HG02798 (cell line): ENCODE measurements around the gene ELAC1.
"Not testable (repeated sequence)": the region's sequence is repeated elsewhere in the genome, so short reads cannot be mapped to it uniquely, and the experiment has no call there.

Experiments
- ATAC-seq: cut with Tn5 transposase; IDR thresholded peaks from one replicate; pipeline ENCODE4 v1.9.1; 2021; ENCODE audit warnings: mild to moderate bottlenecking; ENCODE audit not compliant: unreplicated experiment, poor library complexity

ELAC1 gene

DNA sequence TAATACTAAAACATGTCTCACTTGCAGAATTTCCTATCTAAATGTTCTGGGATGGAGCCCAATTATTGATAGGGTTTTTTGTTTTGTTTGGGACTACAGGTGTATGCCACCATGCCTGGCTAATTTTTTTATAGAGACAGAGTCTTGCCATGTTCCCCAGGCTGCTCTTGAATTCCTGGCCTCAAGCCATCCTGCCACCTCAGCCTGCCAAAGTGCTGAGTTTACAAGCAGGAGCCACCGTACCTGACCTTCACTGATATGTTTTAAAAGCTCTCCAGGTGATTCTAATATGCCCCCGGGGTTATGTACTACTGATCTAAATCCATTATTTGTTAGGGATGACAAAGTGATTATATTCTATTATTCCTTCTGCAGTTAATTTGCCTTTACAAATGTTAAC lies 2.2 kb downstream of the ELAC1 start:
- no peak for ATAC-seq

DNA sequence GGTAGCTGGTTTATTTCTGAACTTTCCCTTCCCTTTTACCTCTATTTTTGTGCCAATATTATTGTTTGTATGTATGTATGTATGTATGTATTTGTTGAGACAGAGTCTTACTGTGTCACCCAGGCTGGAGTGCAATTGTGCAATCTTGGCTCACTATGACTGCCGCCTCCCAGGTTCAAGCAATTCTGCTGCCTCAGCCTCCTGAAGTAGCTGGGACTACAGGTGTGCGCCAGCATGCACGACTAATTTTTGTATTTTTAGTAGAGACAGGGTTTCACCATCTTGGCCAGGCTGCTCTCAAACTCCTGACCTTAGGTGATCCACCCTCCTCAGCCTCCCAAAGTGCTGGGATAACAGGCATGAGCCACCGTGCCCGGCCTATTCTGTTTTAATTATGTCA lies 4.6 kb downstream of the ELAC1 start:
- ATAC-seq: not testable (repeated sequence)

DNA sequence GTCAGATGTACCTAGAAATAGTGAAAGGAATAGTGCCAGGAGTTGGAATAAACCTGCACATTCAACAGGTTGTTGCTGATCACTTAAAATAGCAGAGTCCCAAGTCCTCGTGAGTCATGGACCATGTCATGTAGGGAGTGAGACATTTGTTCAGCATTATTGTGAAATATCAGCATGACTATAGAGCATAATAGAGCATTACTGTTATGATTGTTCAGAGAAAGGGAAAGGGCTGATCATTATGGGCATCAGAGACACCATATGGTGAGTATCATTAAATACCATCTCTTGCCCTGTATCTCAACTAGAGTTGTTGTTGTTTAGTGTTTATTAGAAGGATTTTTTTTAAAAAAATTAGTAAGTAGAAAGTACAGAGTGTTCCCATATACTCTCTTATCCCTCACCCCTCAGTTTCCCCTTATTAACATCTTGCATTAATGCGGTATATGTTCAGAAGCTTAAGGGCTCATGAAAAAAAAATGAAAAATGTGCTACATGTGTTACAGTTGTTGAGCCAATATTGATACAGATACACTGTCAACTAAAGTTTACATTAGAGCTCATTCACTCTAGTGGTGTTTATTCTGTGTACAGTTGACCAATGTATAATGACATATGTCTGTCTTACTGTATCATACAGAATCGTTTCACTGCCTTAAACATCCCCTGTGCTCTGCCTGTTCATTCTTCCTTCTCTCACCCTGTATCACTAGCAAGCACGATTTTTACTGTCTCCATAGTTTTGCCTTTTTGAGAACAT lies 5.7 kb downstream of the ELAC1 start:
- no peak for ATAC-seq

DNA sequence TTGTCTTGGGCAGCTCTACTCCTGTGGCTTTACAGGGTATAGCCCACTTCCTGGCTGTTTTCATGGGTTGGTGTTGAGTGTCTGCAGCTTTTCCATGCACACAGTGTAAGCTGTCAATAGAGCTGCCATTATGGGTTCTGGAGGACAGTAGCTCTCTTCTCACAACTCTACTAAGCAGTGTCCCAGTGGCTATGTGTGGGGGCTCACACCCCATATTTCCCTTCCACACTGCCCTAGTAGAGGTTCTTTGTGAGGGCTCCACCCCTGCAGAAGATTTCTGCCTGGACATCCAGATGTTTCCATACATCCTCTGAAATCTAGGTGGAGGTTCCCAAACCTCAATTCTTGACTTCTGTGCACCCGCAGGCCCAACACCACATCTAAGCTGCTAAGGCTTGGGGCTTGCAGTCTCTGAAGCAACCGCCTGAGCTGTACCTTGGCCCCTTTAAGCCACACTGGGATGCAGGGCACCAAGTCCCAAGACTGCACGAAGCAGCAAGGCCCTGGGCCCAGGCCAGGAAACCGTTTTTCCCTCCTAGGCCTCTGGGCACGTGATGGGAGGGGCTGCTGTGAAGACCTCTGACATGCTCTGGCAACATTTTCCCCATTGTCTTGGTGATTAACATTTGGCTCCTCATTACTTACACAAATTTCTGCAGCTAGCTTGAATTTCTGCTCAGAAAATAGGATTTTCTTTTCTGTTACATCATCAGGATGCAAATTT lies 9.4 kb downstream of the ELAC1 start:
- no peak for ATAC-seq

DNA sequence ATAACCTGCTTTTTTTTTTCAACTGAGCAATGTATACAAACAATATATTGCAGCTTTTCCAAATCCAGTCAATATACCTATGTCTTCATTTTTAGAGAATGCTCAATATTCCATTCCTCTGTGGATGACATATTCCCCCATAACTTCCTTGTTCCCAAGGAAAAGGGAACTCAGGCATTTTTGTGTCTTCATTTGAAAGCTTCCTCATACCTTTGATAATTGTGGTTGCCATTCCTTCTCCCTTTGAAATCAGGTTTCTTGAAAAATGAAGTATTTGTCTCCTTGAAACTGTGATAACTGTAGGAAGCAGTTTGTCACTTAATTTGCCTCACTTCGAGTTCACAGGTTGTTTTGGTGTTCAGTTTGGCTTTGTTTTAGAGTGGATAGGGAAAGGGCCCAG lies 13.5 kb downstream of the ELAC1 start:
- no peak for ATAC-seq

DNA sequence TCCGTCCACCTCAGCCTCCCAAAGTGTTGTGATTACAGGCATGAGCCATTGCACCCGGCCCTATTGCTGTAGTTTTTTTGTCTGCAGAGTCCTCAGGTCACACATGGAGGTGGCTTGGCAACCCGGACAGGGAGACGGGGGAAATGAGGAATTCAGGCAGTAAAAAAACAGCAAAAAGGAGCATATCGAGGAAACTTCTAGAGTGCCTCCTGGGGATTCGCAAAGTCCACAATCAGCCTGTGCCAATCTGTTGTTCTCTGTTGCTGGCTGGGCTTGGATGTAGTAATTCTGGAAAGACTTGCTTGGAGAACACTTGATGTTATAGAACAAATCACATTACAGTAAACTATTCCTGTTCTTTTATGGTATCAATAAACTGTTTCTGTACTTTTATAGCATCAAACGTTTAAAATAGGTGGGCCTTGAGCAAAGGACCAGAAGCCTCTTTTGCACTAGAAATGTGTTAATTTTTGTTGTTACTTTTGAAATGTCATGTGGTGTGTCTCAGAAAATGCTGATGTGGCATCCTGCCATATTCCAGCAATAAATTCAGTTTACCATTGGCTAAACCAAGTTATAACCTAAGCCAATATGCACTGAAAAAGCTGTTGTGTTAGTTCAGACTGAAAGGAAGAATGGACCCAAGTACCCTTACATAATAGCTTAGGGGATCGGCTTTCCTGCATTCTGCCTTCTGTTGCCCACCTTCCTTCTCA lies 14.4 kb downstream of the ELAC1 start:
- ATAC-seq: no peak

DNA sequence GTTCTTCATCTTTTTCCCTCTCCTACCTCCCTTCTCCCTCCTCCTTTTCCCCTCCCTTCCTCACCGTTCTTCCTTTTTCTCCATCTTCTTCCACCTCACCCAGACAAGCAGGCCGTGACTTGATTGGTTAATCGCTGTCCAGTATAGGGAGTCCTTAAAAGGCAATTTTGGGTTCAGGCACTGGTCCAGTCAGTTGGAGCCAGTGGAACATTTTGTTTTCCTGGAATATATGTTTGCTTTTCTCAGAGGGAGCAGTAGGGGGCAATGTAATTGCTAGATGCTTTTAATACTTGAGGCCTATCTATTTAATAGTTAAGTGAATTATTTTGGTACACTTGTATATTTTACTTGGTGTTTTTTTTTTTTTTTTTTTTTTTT lies 15.0 kb downstream of the ELAC1 start:
- no peak for ATAC-seq

DNA sequence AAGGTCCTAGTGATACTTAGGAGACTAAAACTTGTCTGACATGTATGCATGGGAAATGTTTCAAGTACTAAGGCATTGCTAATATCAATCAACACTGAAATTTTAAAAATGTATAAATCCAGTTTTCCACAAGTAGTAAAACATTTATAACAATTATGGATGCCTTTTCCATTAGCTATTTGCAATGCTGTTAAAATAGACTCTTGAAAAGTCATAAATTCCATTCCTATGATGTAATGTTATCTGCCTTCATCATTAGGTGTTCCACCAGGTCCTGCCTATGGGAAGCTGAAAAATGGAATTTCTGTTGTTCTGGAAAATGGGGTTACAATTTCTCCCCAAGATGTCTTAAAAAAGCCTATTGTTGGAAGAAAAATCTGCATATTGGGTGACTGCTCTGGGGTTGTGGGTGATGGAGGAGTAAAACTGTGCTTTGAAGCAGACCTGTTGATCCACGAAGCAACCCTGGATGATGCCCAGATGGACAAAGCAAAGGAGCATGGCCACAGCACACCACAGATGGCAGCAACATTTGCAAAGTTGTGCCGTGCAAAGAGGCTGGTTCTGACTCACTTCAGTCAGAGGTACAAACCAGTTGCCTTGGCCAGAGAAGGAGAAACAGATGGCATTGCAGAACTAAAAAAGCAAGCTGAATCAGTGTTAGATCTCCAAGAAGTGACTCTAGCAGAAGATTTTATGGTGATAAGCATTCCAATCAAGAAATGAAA lies 18.7 kb downstream of the ELAC1 start:
- ATAC-seq: no peak

DNA sequence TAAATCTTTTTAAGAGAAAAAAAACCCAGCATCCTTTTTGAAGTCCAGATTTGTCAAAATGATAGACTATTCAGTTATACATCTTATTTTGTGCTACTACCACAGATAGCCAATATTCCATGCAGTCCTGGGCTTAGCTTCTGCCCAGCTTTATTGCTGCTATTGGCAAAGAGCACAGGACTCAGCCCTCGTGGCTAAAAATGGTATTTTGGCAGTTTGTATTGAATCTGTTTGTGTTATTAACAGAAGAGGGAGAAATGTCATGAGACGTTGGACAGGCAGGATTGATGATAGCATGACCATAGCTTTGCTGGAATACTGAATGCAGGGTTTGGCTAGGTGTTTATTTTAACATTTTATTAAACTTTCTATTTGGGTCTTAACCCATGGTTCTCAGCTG lies 19.4 kb downstream of the ELAC1 start:
- no peak for ATAC-seq

DNA sequence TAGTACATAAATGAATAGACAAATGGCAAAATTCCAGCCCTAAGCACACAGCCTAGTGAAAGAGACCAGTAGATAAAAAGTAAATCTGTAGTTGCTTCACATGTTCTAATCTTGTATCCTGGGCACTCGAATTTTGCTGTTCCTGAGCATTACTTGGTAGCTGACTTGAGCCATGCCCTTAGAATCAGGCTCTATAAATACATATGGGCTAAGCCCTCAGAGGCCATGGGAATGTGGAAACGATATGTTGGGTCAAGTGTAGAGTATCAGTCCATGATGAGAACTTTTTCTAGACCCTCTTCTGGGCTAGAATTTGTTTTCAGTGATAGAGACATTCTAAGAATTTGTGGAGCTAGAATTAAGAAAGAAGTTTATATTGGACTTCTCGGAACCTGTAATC lies 21.9 kb downstream of the ELAC1 start:
- no peak for ATAC-seq

DNA sequence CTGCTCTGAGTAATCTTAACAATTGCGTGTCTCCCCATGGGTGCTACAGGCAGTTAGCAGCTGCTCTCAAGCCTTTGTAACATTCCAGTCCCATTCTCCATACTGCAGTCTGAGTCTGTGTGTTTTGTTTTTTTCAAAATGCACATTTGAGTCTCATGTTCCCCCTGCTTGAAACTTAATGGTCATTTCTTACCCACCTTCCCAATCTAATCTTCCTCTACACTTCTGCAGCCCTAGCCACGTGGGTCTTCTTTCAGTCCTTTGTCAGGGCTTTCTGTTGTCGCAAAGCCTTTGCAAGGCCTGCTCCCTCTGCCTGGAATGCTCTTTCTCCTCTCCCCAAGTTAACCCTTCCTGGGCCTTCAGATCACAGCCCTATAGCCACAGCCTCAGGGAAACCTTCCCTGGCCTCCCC lies 24.5 kb downstream of the ELAC1 start:
- no peak for ATAC-seq

DNA sequence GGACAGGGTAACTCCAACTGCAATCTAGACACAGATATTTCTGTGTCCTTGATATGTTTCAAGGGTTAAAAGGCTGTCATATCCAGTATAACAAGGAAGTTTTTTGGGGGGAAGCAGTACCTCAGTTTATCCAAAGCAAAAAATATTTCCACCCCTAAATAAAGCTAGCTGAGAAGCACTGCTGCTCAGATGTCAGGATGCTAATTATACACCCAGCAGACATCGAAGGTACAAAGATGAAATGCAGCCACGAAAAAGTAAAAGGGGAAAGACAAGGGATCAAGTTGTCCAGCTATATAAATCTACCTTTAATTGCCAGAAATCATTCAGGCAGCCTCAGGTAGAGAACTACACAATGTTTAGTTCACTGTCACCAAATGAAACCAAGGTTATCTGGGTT lies 26.2 kb downstream of the ELAC1 start:
- no peak for ATAC-seq

DNA sequence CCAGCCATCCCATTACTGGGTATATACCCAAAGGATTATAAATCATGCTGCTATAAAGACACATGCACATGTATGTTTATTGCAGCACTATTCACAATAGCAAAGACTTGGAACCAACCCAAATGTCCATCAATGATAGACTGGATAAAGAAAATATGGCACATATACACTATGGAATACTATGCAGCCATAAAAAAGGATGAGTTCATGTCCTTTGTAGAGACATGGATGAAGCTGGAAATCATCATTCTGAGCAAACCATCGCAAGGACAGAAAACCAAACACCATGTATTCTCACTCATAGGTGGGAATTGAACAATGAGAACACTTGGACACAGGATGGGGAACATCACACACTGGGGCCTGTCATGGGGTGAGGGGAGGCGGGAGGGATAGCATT lies 35.3 kb downstream of the ELAC1 start:
- not testable (repeated sequence) for ATAC-seq

DNA sequence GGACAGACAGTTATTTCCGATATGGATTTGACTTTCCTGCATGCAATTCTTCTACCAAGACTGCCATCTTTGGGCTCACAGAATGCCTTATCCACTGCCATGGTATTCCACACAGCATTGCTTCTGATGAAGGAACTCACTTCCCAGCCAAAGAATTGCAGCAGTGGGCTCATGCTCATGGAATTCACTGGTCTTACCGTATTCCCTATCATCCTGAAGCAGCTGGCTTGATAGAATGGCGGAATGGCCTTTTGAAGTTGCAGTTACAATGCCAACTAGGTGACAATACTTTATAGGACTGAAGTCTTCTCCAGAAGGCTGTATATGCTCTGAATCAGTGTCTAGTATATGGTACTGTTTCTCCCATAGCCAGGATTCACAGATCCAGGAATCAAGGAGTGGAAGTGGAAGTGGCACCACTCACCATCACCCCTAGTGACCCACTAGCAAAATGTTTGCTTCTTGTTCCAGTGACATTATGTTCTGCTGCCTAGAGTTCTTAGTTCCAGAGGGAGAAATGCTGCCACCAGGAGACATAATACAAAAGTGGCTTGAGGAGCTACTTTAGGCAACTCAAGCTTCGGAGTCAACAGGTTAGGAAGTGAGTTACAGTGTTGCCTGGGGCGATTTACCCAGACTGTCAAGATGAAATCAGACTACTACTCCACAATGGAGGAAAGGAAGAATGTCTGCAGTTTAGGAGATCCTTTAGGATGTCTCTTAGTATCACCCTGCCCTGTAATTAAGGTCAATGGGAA lies 38.4 kb downstream of the ELAC1 start:
- ATAC-seq: no peak

DNA sequence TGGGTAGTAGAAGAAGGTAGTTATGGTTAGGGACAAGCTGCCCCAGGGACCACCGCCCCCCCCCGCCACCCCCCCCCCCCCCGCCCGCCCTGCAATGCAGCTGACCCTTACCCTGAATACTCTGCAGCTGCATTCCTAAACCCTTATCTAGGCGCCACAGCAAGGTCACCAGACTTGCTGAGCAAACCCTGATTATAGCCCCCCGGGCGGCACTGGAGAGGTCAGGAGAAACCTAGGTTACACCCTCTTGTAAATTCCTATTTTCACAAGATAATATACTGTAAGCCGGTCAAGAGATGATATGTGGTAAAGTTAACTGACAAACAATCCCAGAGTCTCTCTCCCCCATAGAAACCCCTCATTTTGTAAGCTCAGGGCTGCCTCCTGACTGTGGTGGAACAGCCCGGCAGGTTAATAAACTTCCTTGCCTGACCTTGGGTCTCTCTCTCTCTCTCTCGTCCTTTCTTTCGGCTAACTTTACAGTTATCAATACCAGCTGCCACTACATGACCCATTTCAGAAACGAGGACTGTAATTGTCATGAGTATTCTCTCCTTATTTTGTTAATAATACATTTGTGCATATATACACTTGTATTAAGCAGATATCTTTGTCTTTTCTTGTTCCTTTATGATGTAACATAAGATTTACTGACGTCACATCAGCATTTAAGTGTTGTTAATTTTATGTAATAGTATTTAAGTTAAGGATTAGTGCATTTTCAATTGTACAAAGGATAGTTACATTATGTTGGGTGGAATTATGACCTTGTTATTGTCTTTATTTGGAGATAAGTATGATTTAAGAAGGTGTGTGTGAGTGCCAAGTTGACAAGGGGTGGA lies 39.3 kb downstream of the ELAC1 start:
- ATAC-seq: no peak

DNA sequence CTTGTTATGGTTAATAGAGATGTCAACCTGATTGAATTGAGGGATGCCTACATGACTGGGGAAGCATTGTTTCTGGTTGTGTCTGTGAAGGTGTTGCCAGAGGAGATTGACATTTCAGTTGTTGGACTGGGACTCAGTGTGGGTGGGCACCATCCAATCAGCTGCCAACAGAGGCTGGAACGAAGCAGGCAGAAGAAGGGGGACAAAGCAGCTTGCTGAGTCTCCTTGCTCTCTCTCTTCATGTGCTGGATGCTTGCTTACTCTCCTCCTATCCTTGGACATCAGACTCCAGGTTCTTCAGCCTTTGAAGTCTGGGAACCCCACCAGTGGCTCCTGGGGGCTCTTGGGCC lies 39.9 kb downstream of the ELAC1 start:
- ATAC-seq: no peak

DNA sequence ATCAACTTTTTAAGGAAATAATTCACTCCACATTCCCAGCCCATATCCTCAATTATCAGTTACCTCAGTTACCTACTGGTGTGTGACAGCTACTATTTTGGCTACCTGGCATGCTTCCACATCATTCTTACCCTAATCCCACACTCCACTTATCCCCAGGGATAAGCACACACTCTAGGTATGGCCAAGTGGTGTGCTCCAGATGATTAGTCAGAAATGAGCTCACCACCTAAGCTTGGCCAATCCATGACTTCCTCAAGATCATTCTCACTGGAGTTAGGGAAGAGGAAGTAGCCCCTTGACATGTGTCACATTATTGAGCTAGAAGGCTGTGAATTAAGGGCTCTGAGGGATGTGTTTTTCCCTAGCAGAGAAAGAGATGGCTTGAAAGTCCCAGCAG lies 41.2 kb downstream of the ELAC1 start:
- no peak for ATAC-seq

DNA sequence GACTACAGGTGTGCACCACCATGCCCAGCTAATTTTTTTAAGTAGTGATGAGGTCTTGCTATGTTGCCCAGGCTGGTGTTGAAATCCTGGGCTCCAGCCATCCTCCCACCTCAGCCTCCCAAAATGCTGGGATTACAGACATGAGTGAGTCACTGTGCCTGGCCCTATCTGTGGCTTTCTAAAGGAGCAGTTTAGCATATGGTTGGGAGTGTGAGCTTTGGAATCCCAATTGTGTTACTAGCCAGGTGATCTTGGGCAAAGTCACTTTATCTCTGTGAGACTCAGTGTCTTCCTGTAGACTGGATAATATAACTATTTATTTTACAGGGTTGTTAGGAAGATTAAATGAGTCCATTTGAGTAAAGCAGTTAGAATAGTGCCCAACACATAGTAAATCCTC lies 42.4 kb downstream of the ELAC1 start:
- ATAC-seq: no peak

DNA sequence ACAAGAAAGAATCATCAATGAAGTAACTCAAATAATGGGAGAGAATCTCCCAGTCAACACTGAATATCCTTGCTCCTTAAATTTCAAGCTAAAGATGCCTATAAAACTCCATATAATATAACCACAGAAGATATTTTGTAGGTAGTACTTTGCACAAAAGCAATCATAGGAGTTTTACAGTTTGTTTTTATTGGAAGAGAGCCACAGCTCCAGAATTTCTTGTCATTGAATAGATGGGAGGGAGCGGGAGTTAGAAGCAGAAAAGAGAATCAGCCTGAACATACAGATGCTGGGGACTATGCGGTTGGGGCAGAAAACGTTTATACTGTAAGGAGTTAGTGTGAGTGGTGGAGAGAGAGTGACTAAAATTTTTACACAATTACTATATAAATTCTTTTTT lies 43.9 kb downstream of the ELAC1 start:
- no peak for ATAC-seq
